ENCODE data around the gene RNF113B. TPM values are rescaled to one million over a fixed set of nuclear protein-coding genes. Genes with fewer than 3 reads are reported as not detected.

Gene RNF113B
- total RNA-seq, 1 experiment from 2014 or later = not detected

GRCh38 chr13:98141509-98142379 lies 35.3 kb downstream of the RNF113B start:
- H3K36me3 Mint-ChIP-seq (ENCODE audit: insufficient read depth, unreplicated experiment) = no peaks in the 10 kb centered on the region
- no peaks in the 10 kb centered on the region for H3K9me3 Mint-ChIP-seq (ENCODE audit: unreplicated experiment)
- BruUV-seq (replicated peaks) = TSS peak; percentile 62
- H3K4me1 Mint-ChIP-seq (ENCODE audit: low read depth, unreplicated experiment) = peaks cover 12% of the 10 kb centered on the region
- Histone ChIP-seq H3K27me3 (replicated peaks; ENCODE audit: control insufficient read depth, insufficient read depth, low read length) (no peaks in the 10 kb centered on the region), H3K36me3 (ENCODE audit: control insufficient read depth, insufficient read depth, low read length) (no peaks in the 10 kb centered on the region), H3K9me3 (no peaks in the 10 kb centered on the region), H3K4me3 (ENCODE audit: low read depth, low read length) (peak overlapping the region; percentile 86), H3K4me1 (peaks cover 36% of the 10 kb centered on the region)
- ChIA-PET POLR2A (no interaction called here), CTCF (interaction anchor here (0.6 to 1.0 kb wide), 2 partner anchors 74 to 208 kb away, joined by 3 read pairs; no protein-coding TSS in a partner anchor)
- peak overlapping the region; percentile 95 for H3K4me3 Mint-ChIP-seq (ENCODE audit: unreplicated experiment)
- intact Hi-C loops (cut with micrococcal nuclease; ENCODE audit: unreplicated experiment) = loop anchor here (1.0 to 10.0 kb wide), 5 partner anchors 77 to 523 kb away; no protein-coding TSS in a partner anchor
- no peak for TF ChIP-seq CTCF (IDR thresholded peaks at IDR 0.05; ENCODE audit: insufficient read depth in 1 of 2, low read depth in 1 of 2, low read length in 1 of 2, severe bottlenecking in 1 of 2, unreplicated experiment in 1 of 2)
- no peak for DNase-seq
- peak overlapping the region; percentile 89 for H3K27ac Mint-ChIP-seq (ENCODE audit: unreplicated experiment)
- H3K27me3 Mint-ChIP-seq (ENCODE audit: insufficient read depth, unreplicated experiment) = no peaks in the 10 kb centered on the region

- ChIA-PET POLR2A (no interaction called here), CTCF (no interaction called here)
- intact Hi-C loops (cut with micrococcal nuclease; ENCODE audit: unreplicated experiment) = loop anchor here (10.0 kb wide), 2 partner anchors 184 to 524 kb away; no protein-coding TSS in a partner anchor
Observed at GRCh38 chr13:98141091-98141490, 36.0 kb downstream of the RNF113B start.

GRCh38 chr13:98134901-98135300 lies 42.2 kb downstream of the RNF113B start:
- Mint-ChIP-seq H3K9me3 (ENCODE audit: unreplicated experiment) (no peaks in the 10 kb centered on the region), H3K4me3 (ENCODE audit: unreplicated experiment) (no peak overlapping the region), H3K27ac (ENCODE audit: unreplicated experiment) (no peak overlapping the region), H3K36me3 (ENCODE audit: insufficient read depth, unreplicated experiment) (no peaks in the 10 kb centered on the region), H3K27me3 (ENCODE audit: insufficient read depth, unreplicated experiment) (peaks cover 6% of the 10 kb centered on the region), H3K4me1 (ENCODE audit: low read depth, unreplicated experiment) (peaks cover 14% of the 10 kb centered on the region)
- H3K27me3 ChIP-seq (replicated peaks; ENCODE audit: control insufficient read depth, insufficient read depth, low read length) = no peaks in the 10 kb centered on the region
- intact Hi-C loops (cut with micrococcal nuclease; ENCODE audit: unreplicated experiment) = no loop called here
- DNase-seq = no peak
- no peak overlapping the region for H3K4me3 ChIP-seq (ENCODE audit: low read depth, low read length)
- CTCF ChIA-PET = no interaction called here
- no TSS peak for BruUV-seq (replicated peaks)
- peaks cover 24% of the 10 kb centered on the region for H3K4me1 ChIP-seq
- H3K9me3 ChIP-seq = no peaks in the 10 kb centered on the region; the same call in 1 of the 2 replicates
- no peak for TF ChIP-seq CTCF (IDR thresholded peaks at IDR 0.05; ENCODE audit: insufficient read depth in 1 of 2, low read depth in 1 of 2, low read length in 1 of 2, severe bottlenecking in 1 of 2, unreplicated experiment in 1 of 2)
- POLR2A ChIA-PET = no interaction called here
- H3K36me3 ChIP-seq (ENCODE audit: control insufficient read depth, insufficient read depth, low read length) = no peaks in the 10 kb centered on the region

More at GRCh38 chr13:98141091-98141490, 36.0 kb downstream of the RNF113B start:
- H3K4me3 ChIP-seq (ENCODE audit: low read depth, low read length) = no peak overlapping the region
- H3K27ac Mint-ChIP-seq (ENCODE audit: unreplicated experiment) = no peak overlapping the region
- H3K36me3 Mint-ChIP-seq (ENCODE audit: insufficient read depth, unreplicated experiment) = no peaks in the 10 kb centered on the region
- H3K27me3 ChIP-seq (replicated peaks; ENCODE audit: control insufficient read depth, insufficient read depth, low read length) = no peaks in the 10 kb centered on the region
- H3K4me1 Mint-ChIP-seq (ENCODE audit: low read depth, unreplicated experiment) = peaks cover 12% of the 10 kb centered on the region
- TF ChIP-seq CTCF (IDR thresholded peaks at IDR 0.05; ENCODE audit: insufficient read depth in 1 of 2, low read depth in 1 of 2, low read length in 1 of 2, severe bottlenecking in 1 of 2, unreplicated experiment in 1 of 2) = no peak
- no peak for DNase-seq
- H3K4me3 Mint-ChIP-seq (ENCODE audit: unreplicated experiment) = peak overlapping the region; percentile 95
- H3K9me3 Mint-ChIP-seq (ENCODE audit: unreplicated experiment) = no peaks in the 10 kb centered on the region
- H3K4me1 ChIP-seq = peaks cover 29% of the 10 kb centered on the region
- BruUV-seq (replicated peaks) = no TSS peak
- no peaks in the 10 kb centered on the region for H3K9me3 ChIP-seq
- H3K36me3 ChIP-seq (ENCODE audit: control insufficient read depth, insufficient read depth, low read length) = no peaks in the 10 kb centered on the region
- H3K27me3 Mint-ChIP-seq (ENCODE audit: insufficient read depth, unreplicated experiment) = no peaks in the 10 kb centered on the region
